GM19023 (cell line): Measurements from ENCODE around the gene ALOX5AP.

Experiments used
- ATAC-seq: cut with Tn5 transposase; IDR thresholded peaks from one replicate; pipeline ENCODE4 v1.9.1; 2021; ENCODE audit warnings: mild to moderate bottlenecking, moderate library complexity; ENCODE audit not compliant: unreplicated experiment

The ALOX5AP gene

GRCh38 chr13:30755678-30756077 lies 20.3 kb downstream of the ALOX5AP start:
- no peak for ATAC-seq

- ATAC-seq, result no peak
Observed at GRCh38 chr13:30757026-30757742, 21.8 kb downstream of the ALOX5AP start.

- ATAC-seq, result no peak
Observed at GRCh38 chr13:30759748-30760147, 24.4 kb downstream of the ALOX5AP start.

- no peak for ATAC-seq
Observed at GRCh38 chr13:30762643-30763042, 27.3 kb downstream of the ALOX5AP start.

- ATAC-seq, result no peak
Observed at GRCh38 chr13:30763786-30764413, 28.6 kb downstream of the ALOX5AP start.

- no peak for ATAC-seq
Observed at GRCh38 chr13:30766231-30766630, 30.9 kb downstream of the ALOX5AP start.

GRCh38 chr13:30770929-30771328 lies 35.6 kb downstream of the ALOX5AP start:
- ATAC-seq, result no peak

GRCh38 chr13:30773561-30773960 lies 38.2 kb downstream of the ALOX5AP start:
- ATAC-seq, result no peak

GRCh38 chr13:30774214-30774730 lies 38.9 kb downstream of the ALOX5AP start:
- no peak for ATAC-seq

- ATAC-seq, result no peak
Observed at GRCh38 chr13:30776661-30777060, 41.3 kb downstream of the ALOX5AP start.

GRCh38 chr13:30779016-30779415 lies 43.7 kb downstream of the ALOX5AP start:
- ATAC-seq, result no peak

GRCh38 chr13:30779608-30780007 lies 44.3 kb downstream of the ALOX5AP start:
- ATAC-seq, result no peak

GRCh38 chr13:30780338-30780981 lies 45.1 kb downstream of the ALOX5AP start:
- ATAC-seq, result no peak

- ATAC-seq, result no peak
Observed at GRCh38 chr13:30785191-30785850, 50.0 kb downstream of the ALOX5AP start.

GRCh38 chr13:30786648-30787047 lies 51.3 kb downstream of the ALOX5AP start:
- no peak for ATAC-seq

GRCh38 chr13:30787738-30788525 lies 52.6 kb downstream of the ALOX5AP start:
- no peak for ATAC-seq

- ATAC-seq, result no peak
Observed at GRCh38 chr13:30789166-30789862, 54.0 kb downstream of the ALOX5AP start.

- no peak for ATAC-seq
Observed at GRCh38 chr13:30790592-30790991, 55.2 kb downstream of the ALOX5AP start.

GRCh38 chr13:30791354-30792001 lies 56.1 kb downstream of the ALOX5AP start:
- no peak for ATAC-seq
